NB4 (cell line): ENCODE measurements around the gene GPX4.

Experiments used
- CTCF ChIP-seq: IDR thresholded peaks from one replicate; pipeline ENCODE4 v1.5.1; 2012; ENCODE audit warnings: low read depth, low read length
- MAX ChIP-seq: IDR thresholded peaks from 2 replicates; pipeline ENCODE4 v1.6.1; 2011; ENCODE audit warnings: low read depth, low read length
- POLR2A ChIP-seq: IDR thresholded peaks from 2 replicates; pipeline ENCODE4 v1.6.1; 2011; ENCODE audit warnings: mild to moderate bottlenecking; ENCODE audit not compliant: insufficient read length; ENCODE audit errors: extremely low read depth

GRCh38 chr19:1118999-1119398, 15.2 kb downstream of the GPX4 start:
- TF ChIP-seq CTCF (no peak), POLR2A (no peak), MAX (no peak)
